Tibial nerve (tissue), 4 donors: ENCODE measurements around the gene DGKE. TPM values are rescaled to one million over a fixed set of nuclear protein-coding genes. Genes with fewer than 3 reads are reported as not detected.
A peak's percentile ranks its signal among the peaks of the same experiment; 100 is the strongest.

Experiments
- DNase-seq, 2 donors: peaks; one replicate each; pipeline ENCODE4 v3.0.0-alpha.2; 2019; ENCODE audit warnings: low spot score in 2 of 2
- H3K27ac ChIP-seq, 4 donors: fragments of 200-600 bp; sonication (generic) in 3 of 4; one replicate each; pipeline ENCODE4 v1.5.1; 2017 to 2019; ENCODE audit warnings: mild to moderate bottlenecking in 1 of 4
- H3K27me3 ChIP-seq, 2 donors: fragments of 200-600 bp; sonication (generic) in 1 of 2; one replicate each; pipeline versions ENCODE4 v1.5.1 to v1.6.0; 2017 to 2019
- H3K36me3 ChIP-seq, 3 donors: fragments of 200-600 bp; sonication (generic); one replicate each; pipeline ENCODE4 v1.5.1; 2018 to 2019
- H3K4me1 ChIP-seq, 4 donors: fragments of 200-600 bp; sonication (generic) in 3 of 4; one replicate each; pipeline ENCODE4 v1.5.1; 2017 to 2019
- H3K4me3 ChIP-seq, 4 donors: fragments of 200-600 bp; sonication (generic) in 3 of 4; one replicate each; pipeline ENCODE4 v1.5.1; 2017 to 2019; ENCODE audit warnings: mild to moderate bottlenecking in 1 of 4, moderate library complexity in 1 of 4
- H3K9me3 ChIP-seq, 4 donors: fragments of 200-600 bp; sonication (generic) in 3 of 4; one replicate each; pipeline ENCODE4 v1.5.1; 2017 to 2019
- CTCF ChIP-seq, 5 experiments: fragments of 200-600 bp in 3 of 5; fragments of 450-650 bp in 2 of 5; sonication (generic) in 3 of 5; IDR thresholded peaks; one replicate each; pipeline ENCODE4 v1.5.1; 2016 to 2019; ENCODE audit warnings: antibody characterized with exemption in 5 of 5, mild to moderate bottlenecking in 3 of 5, moderate library complexity in 2 of 5
- EP300 ChIP-seq, 2 donors: sonication (generic); formaldehyde crosslinking; IDR thresholded peaks; one replicate each; pipeline ENCODE4 v1.6.1; 2017; ENCODE audit warnings: antibody characterized with exemption in 2 of 2, mild to moderate bottlenecking in 1 of 2
- POLR2A ChIP-seq, 2 donors: fragments of 450-650 bp; IDR thresholded peaks; one replicate each; pipeline ENCODE4 v1.6.1; 2017; ENCODE audit warnings: antibody characterized with exemption in 2 of 2, mild to moderate bottlenecking in 2 of 2, moderate library complexity in 2 of 2
- WGBS, 2 donors: methylation state at CpG; one replicate each; pipeline ENCODE4 v1.1.5; 2018; 5-methylcytosine and 5-hydroxymethylcytosine counted together
- total RNA-seq, 4 donors: library from RNA; depleted of rRNA; stranded (reverse); fragments of >200 nt; gene quantifications; one replicate each; pipeline ENCODE4 v1.1.0, GENCODE V29; 2016

DGKE gene
- total RNA-seq, 4 donors from 2014 or later: 10.5 to 45.9 (median 13.4) TPM

GRCh38 chr17:56820207-56820606 lies 13.7 kb upstream of the DGKE start:
- Histone ChIP-seq H3K4me1 (peaks cover 0 to 7% (median 0%) of the 10 kb centered on the region in 4 donors), H3K27ac (no peak overlapping the region), H3K9me3 (no peaks in the 10 kb centered on the region), H3K36me3 (peaks cover 0 to 7% (median 0%) of the 10 kb centered on the region in 3 donors), H3K27me3 (no peaks in the 10 kb centered on the region), H3K4me3 (no peak overlapping the region)
- DNase-seq: no peak
- no peak for TF ChIP-seq CTCF (IDR thresholded peaks at IDR 0.05)
- no peak for TF ChIP-seq EP300 (IDR thresholded peaks at IDR 0.05)
- TF ChIP-seq POLR2A (IDR thresholded peaks at IDR 0.05): no peak
- 77 to 79% methylated on average over 10 of the region's 10 CpGs for WGBS, 2 donors

- no peak overlapping the region for H3K4me3 ChIP-seq
- peaks cover 0 to 7% (median 0%) of the 10 kb centered on the region in 3 donors for H3K36me3 ChIP-seq
- no peak for DNase-seq
- H3K27ac ChIP-seq: no peak overlapping the region
- H3K27me3 ChIP-seq: no peaks in the 10 kb centered on the region
- H3K9me3 ChIP-seq: no peaks in the 10 kb centered on the region
- 69 to 80% methylated on average over 3 of the region's 3 CpGs for WGBS, 2 donors
- H3K4me1 ChIP-seq: peaks cover 0 to 7% (median 0%) of the 10 kb centered on the region in 4 donors
- TF ChIP-seq CTCF (IDR thresholded peaks at IDR 0.05) (no peak), POLR2A (IDR thresholded peaks at IDR 0.05) (no peak), EP300 (IDR thresholded peaks at IDR 0.05) (no peak)
Observed at GRCh38 chr17:56821847-56822534, 12.0 kb upstream of the DGKE start.

GRCh38 chr17:56822725-56823124 lies 11.2 kb upstream of the DGKE start:
- Histone ChIP-seq H3K27ac (no peak overlapping the region), H3K4me3 (no peak overlapping the region), H3K9me3 (no peaks in the 10 kb centered on the region), H3K36me3 (peaks cover 0 to 11% (median 0%) of the 10 kb centered on the region in 3 donors), H3K4me1 (peaks cover 0 to 7% (median 0%) of the 10 kb centered on the region in 4 donors), H3K27me3 (no peaks in the 10 kb centered on the region)
- TF ChIP-seq EP300 (IDR thresholded peaks at IDR 0.05) (peak in 1 of 2 donors; percentile 33), POLR2A (IDR thresholded peaks at IDR 0.05) (no peak)
- 64 to 65% methylated on average over 5 of the region's 5 CpGs for WGBS, 2 donors
- no peak for DNase-seq

- DNase-seq: no peak
- peaks cover 0 to 7% (median 0%) of the 10 kb centered on the region in 4 donors for H3K4me1 ChIP-seq
- no peaks in the 10 kb centered on the region for H3K27me3 ChIP-seq
- peaks cover 0 to 13% (median 0%) of the 10 kb centered on the region in 3 donors for H3K36me3 ChIP-seq
- TF ChIP-seq CTCF (IDR thresholded peaks at IDR 0.05) (no peak), EP300 (IDR thresholded peaks at IDR 0.05) (no peak), POLR2A (IDR thresholded peaks at IDR 0.05) (no peak)
- peak overlapping the region in 1 of 4 donors; percentile 13 for H3K27ac ChIP-seq
- WGBS, 2 donors: 70 to 75% methylated on average over 2 of the region's 2 CpGs
- H3K4me3 ChIP-seq: no peak overlapping the region
- H3K9me3 ChIP-seq: no peaks in the 10 kb centered on the region
Observed at GRCh38 chr17:56823848-56824247, 10.1 kb upstream of the DGKE start.

GRCh38 chr17:56824503-56824902 lies 9.4 kb upstream of the DGKE start:
- peaks cover 0 to 5% (median 0%) of the 10 kb centered on the region in 4 donors for H3K4me1 ChIP-seq
- H3K9me3 ChIP-seq: no peaks in the 10 kb centered on the region
- peak overlapping the region in 1 of 4 donors; percentile 13 for H3K27ac ChIP-seq
- no peak for TF ChIP-seq POLR2A (IDR thresholded peaks at IDR 0.05)
- peaks cover 0 to 20% (median 0%) of the 10 kb centered on the region in 3 donors for H3K36me3 ChIP-seq
- H3K27me3 ChIP-seq: no peaks in the 10 kb centered on the region
- WGBS, 2 donors: 94 to 97% methylated on average over 1 of the region's 1 CpG
- DNase-seq: no peak
- no peak overlapping the region for H3K4me3 ChIP-seq

- no peak for DNase-seq
- no peak for TF ChIP-seq POLR2A (IDR thresholded peaks at IDR 0.05)
- TF ChIP-seq CTCF (IDR thresholded peaks at IDR 0.05): no peak
- TF ChIP-seq EP300 (IDR thresholded peaks at IDR 0.05): no peak
- Histone ChIP-seq H3K36me3 (peaks cover 0 to 34% (median 0%) of the 10 kb centered on the region in 3 donors), H3K27ac (no peak overlapping the region), H3K4me3 (no peak overlapping the region), H3K9me3 (no peaks in the 10 kb centered on the region), H3K4me1 (peaks cover 0 to 7% (median 0%) of the 10 kb centered on the region in 4 donors), H3K27me3 (no peaks in the 10 kb centered on the region)
- 94 to 96% methylated on average over 4 of the region's 4 CpGs for WGBS, 2 donors
Observed at GRCh38 chr17:56826611-56827414, 7.1 kb upstream of the DGKE start.
